K562 (cell line): ENCODE results near the gene PODN. TPM values are rescaled to one million over a fixed set of nuclear protein-coding genes. Genes with fewer than 3 reads are reported as not detected.

Experiments used
- ATAC-seq: fragments of 200-7000 bp; cut with Tn5 transposase; 3 replicates; pipeline ENCODE4 v1.9.1; 2020; ENCODE audit warnings: moderate library complexity
- BruUV-seq: library from RNA; stranded (reverse); fragments of 400-500 nt; replicated peaks from 2 replicates; lab custom pipeline; 2021; lab: Mats Ljungman, UMichigan
- CTCF ChIA-PET: fragments of 300-600 bp; formaldehyde crosslinking; extraction: SDS; loops from one replicate; lab custom pipeline; 2021; ENCODE audit warnings: low intra/inter-chr PET ratio; lab: Yijun Ruan, JAX
- POLR2A ChIA-PET: fragments of 300-600, 350-650 bp; sonication (Branson Sonifier 250); formaldehyde crosslinking; extraction: SDS; loops from one replicate; lab custom pipeline; 2021; ENCODE audit warnings: antibody characterized with exemption, inconsistent platforms; lab: Yijun Ruan, JAX
- DNase-seq, 4 experiments: peaks; one replicate each; pipeline versions ENCODE4 v3.0.0 to v3.0.0-alpha.2; 2011 to 2018; ENCODE audit warnings: low spot score in 3 of 4, mixed read lengths in 3 of 4; ENCODE audit errors: extremely low read depth in 1 of 4
- FAIRE-seq: peaks from 2 replicates; lab custom pipeline; 2011; peaks lifted over from hg19 to GRCh38; lab: Jason Lieb, UNC
- H2AFZ ChIP-seq: 2 replicates; pipeline ENCODE4 v1.6.0; 2011; ENCODE audit warnings: low read depth, low read length, control low read depth, inconsistent platforms
- H3K27ac ChIP-seq: fragments of 200-600 bp; 3 replicates; pipeline ENCODE4 v1.8.0; 2011; ENCODE audit warnings: low read depth, mild to moderate bottlenecking, control low read depth, inconsistent platforms, low read length, moderate library complexity, mixed read lengths; ENCODE audit errors: extremely low read depth
- H3K27me3 ChIP-seq, 2 experiments: fragments of 300-600 bp in 1 of 2; 2 replicates in 1 of 2; 3 replicates in 1 of 2; pipeline versions ENCODE4 v1.6.0 to v1.8.0; 2011; ENCODE audit warnings: inconsistent platforms in 2 of 2, low read length in 2 of 2, mild to moderate bottlenecking in 1 of 2, mixed read lengths in 1 of 2, moderate library complexity in 1 of 2; ENCODE audit not compliant: control insufficient read depth in 2 of 2, insufficient read depth in 2 of 2
- H3K36me3 ChIP-seq: fragments of 300-600 bp; 3 replicates; pipeline ENCODE4 v1.8.0; 2011; ENCODE audit warnings: mild to moderate bottlenecking, low read length, inconsistent platforms; ENCODE audit not compliant: control insufficient read depth, insufficient read depth
- H3K4me1 ChIP-seq, 2 experiments: fragments of 200-600 bp in 1 of 2; replicated peaks in 1 of 2; 2 replicates in 1 of 2; 3 replicates in 1 of 2; pipeline versions ENCODE4 v1.5.1 to v1.8.0; 2011; ENCODE audit warnings: inconsistent platforms in 2 of 2, low read length in 2 of 2, mild to moderate bottlenecking in 1 of 2, mixed read lengths in 1 of 2, moderate library complexity in 1 of 2; ENCODE audit not compliant: control insufficient read depth in 2 of 2, insufficient read depth in 2 of 2
- H3K4me2 ChIP-seq: 2 replicates; pipeline ENCODE4 v1.6.1; 2011; ENCODE audit warnings: low read length, control low read depth, inconsistent platforms, mixed read lengths; ENCODE audit not compliant: insufficient read depth
- H3K4me3 ChIP-seq: fragments of 200-600 bp; sonication (generic), shearing (Covaris generic); 2 replicates; pipeline ENCODE4 v1.5.1; 2016; ENCODE audit warnings: control low read depth, inconsistent platforms
- H3K79me2 ChIP-seq: fragments of 200-600 bp; 3 replicates; pipeline ENCODE4 v1.8.0; 2011; ENCODE audit warnings: low read length, inconsistent platforms; ENCODE audit not compliant: control insufficient read depth, insufficient read depth
- H3K9ac ChIP-seq, 2 experiments: 2 replicates each; pipeline versions ENCODE4 v1.6.0 to v1.6.1; 2011; ENCODE audit warnings: low read depth in 2 of 2, low read length in 2 of 2, control low read depth in 1 of 2, inconsistent platforms in 1 of 2, mild to moderate bottlenecking in 1 of 2, mixed read lengths in 1 of 2; ENCODE audit not compliant: insufficient read depth in 1 of 2
- H3K9me1 ChIP-seq: one replicate; pipeline ENCODE4 v1.6.0; 2011; ENCODE audit warnings: inconsistent platforms, mild to moderate bottlenecking, low read length, moderate library complexity; ENCODE audit not compliant: control insufficient read depth, insufficient read depth
- H3K9me3 ChIP-seq: replicated peaks from 2 replicates; pipeline ENCODE4 v1.5.1; 2011; ENCODE audit warnings: low read depth, low read length, inconsistent platforms; ENCODE audit not compliant: control insufficient read depth, insufficient read depth
- H4K20me1 ChIP-seq: replicated peaks from 2 replicates; pipeline ENCODE4 v1.6.1; 2011; ENCODE audit warnings: low read length, inconsistent platforms, mixed read lengths; ENCODE audit not compliant: control insufficient read depth, insufficient read depth
- ARID2 ChIP-seq: fragments of 450-650 bp; IDR thresholded peaks from 2 replicates; pipeline ENCODE4 v1.6.1; 2017; ENCODE audit warnings: antibody characterized with exemption, mild to moderate bottlenecking
- CTCF ChIP-seq, 3 experiments: IDR thresholded peaks in 2 of 3; conservative IDR thresholded peaks in 1 of 3; 2 replicates each; pipeline ENCODE4 v1.5.1; 2011 to 2012; ENCODE audit warnings: low read length in 3 of 3, mild to moderate bottlenecking in 3 of 3, control low read depth in 2 of 3, improper control_type of control experiment in 1 of 3, inconsistent platforms in 1 of 3, low read depth in 1 of 3, mixed read lengths in 1 of 3, moderate library complexity in 1 of 3; ENCODE audit not compliant: insufficient read depth in 2 of 3
- ELF2 ChIP-seq: fragments of 250-450 bp; sonication (Bioruptor Pico); IDR thresholded peaks from 2 replicates; pipeline ENCODE4 v1.5.0; 2021; ENCODE audit warnings: mild to moderate bottlenecking
- HNRNPUL1 ChIP-seq: fragments of 200-400 bp; formaldehyde crosslinking; IDR thresholded peaks from 2 replicates; pipeline ENCODE4 v1.6.1; 2017; ENCODE audit warnings: low read length
- PHF8 ChIP-seq: fragments of 200-600 bp; sonication (generic); IDR thresholded peaks from 2 replicates; pipeline ENCODE4 v1.6.1; 2012; ENCODE audit warnings: mixed run types, mild to moderate bottlenecking, inconsistent platforms, low read length, moderate library complexity, borderline replicate concordance
- PPARD ChIP-seq: fragments of 250-450 bp; sonication (Bioruptor Pico); IDR thresholded peaks from 2 replicates; pipeline ENCODE4 v1.8.0; 2022; ENCODE audit warnings: inconsistent platforms, mild to moderate bottlenecking, moderate library complexity
- RAD21 ChIP-seq, 2 experiments: fragments of 250-450 bp in 1 of 2; fragments of 450-650 bp in 1 of 2; sonication (Bioruptor Pico) in 1 of 2; formaldehyde crosslinking in 1 of 2; IDR thresholded peaks in 1 of 2; conservative IDR thresholded peaks in 1 of 2; 2 replicates each; pipeline versions ENCODE4 v1.4.0 to v1.8.0; 2020 to 2022; ENCODE audit warnings: mild to moderate bottlenecking in 2 of 2, moderate library complexity in 1 of 2
- ZBTB7A ChIP-seq: IDR thresholded peaks from 2 replicates; pipeline ENCODE4 v1.6.1; 2011; ENCODE audit warnings: low read depth, mild to moderate bottlenecking, low read length, moderate library complexity, borderline replicate concordance; ENCODE audit not compliant: control insufficient read depth
- ZFP36 ChIP-seq: fragments of 150-350 bp; IDR thresholded peaks from 2 replicates; pipeline ENCODE4 v1.6.1; 2018; ENCODE audit warnings: low read length, low read depth; ENCODE audit not compliant: partially characterized antibody
- WGBS: fragments of 100-300 bp; shearing (Covaris generic); methylation state at CpG from one replicate; pipeline ENCODE4 v1.1.6; 2016; ENCODE audit warnings: low coverage, mixed read lengths; ENCODE audit not compliant: insufficient coverage; ENCODE audit errors: missing lambda C conversion rate; 5-methylcytosine and 5-hydroxymethylcytosine counted together
- in situ Hi-C: fragments of 300-500 bp; cut with MboI; formaldehyde crosslinking; loops from 4 replicates; pipeline ENCODE4 v1.15.0; 2018; ENCODE audit warnings: inconsistent platforms, mixed read lengths
- intact Hi-C: fragments of 100-400 bp; cut with micrococcal nuclease; formaldehyde crosslinking; loops from 2 replicates; pipeline ENCODE4 v1.14.2; 2022
- polyA plus RNA-seq, 8 experiments: library from polyadenylated mRNA; depleted of rRNA in 4 of 8; stranded (reverse) in 5 of 8; unstranded in 3 of 8; fragments of >200 nt; fragmentation: Nextera tagmentation in 2 of 8; fragmentation: Illumina TruSeq in 1 of 8; extraction: Ambion mirVana in 2 of 8; extraction: Trizol in 1 of 8; gene quantifications; 2 replicates each; pipeline versions ENCODE4 v1.2.1 to v1.2.3, GENCODE V29; 2011 to 2014; ENCODE audit warnings: inconsistent platforms in 1 of 8, missing spikeins in 1 of 8
- total RNA-seq, 7 experiments: library from RNA; depleted of rRNA in 6 of 7; stranded (reverse); fragments of >200 nt in 6 of 7; fragmentation: Illumina TruSeq in 2 of 7; extraction: Trizol in 2 of 7; gene quantifications; 2 replicates each; pipeline versions ENCODE4 v1.2.1 to v1.2.3, GENCODE V29; 2011 to 2021; ENCODE audit warnings: low replicate concordance in 1 of 7
- TF ChIP-seq, protein P1 (sequence below): sonication (generic); formaldehyde crosslinking; IDR thresholded peaks from 2 replicates; pipeline ENCODE4 v1.8.1; 2022; ENCODE audit warnings: missing genetic modification reagents
- TF ChIP-seq, protein P2 (sequence below): IDR thresholded peaks from 2 replicates; pipeline ENCODE4 v1.6.1; 2012; ENCODE audit warnings: low read depth, low read length, improper control_type of control experiment, borderline replicate concordance

PODN gene
- total and polyA plus RNA-seq, 9 of the 15 experiments (the other 6 are each of a cell fraction or from before 2014, with no cell fraction given), result not detected

GRCh38 chr1:53091841-53092645 lies 30.0 kb downstream of the PODN start:
- TF ChIP-seq, protein P1, sequence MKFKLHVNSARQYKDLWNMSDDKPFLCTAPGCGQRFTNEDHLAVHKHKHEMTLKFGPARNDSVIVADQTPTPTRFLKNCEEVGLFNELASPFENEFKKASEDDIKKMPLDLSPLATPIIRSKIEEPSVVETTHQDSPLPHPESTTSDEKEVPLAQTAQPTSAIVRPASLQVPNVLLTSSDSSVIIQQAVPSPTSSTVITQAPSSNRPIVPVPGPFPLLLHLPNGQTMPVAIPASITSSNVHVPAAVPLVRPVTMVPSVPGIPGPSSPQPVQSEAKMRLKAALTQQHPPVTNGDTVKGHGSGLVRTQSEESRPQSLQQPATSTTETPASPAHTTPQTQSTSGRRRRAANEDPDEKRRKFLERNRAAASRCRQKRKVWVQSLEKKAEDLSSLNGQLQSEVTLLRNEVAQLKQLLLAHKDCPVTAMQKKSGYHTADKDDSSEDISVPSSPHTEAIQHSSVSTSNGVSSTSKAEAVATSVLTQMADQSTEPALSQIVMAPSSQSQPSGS, result no peak
- TF ChIP-seq CTCF (IDR thresholded peaks at IDR 0.05 in 2 of 3, conservative IDR thresholded peaks at IDR 0.05 in 1 of 3; ENCODE audit: insufficient read depth in 2 of 3, low read depth in 1 of 3, low read length in 3 of 3) (peak; percentile 14 to 22 (median 16); a peak in 1 of 6 replicates), PHF8 (no peak), ZBTB7A (no peak), RAD21 (CRISPR knock-in tag; conservative IDR thresholded peaks at IDR 0.05 in 1 of 2, IDR thresholded peaks at IDR 0.05 in 1 of 2) (peak in 1 of 2 experiments; percentile 33; a peak in 2 of 4 replicates), ARID2 (no peak), PPARD (no peak), HNRNPUL1 (no peak), ELF2 (CRISPR knock-in tag) (no peak), ZFP36 (peak; percentile 16)
- TF ChIP-seq, protein P2, sequence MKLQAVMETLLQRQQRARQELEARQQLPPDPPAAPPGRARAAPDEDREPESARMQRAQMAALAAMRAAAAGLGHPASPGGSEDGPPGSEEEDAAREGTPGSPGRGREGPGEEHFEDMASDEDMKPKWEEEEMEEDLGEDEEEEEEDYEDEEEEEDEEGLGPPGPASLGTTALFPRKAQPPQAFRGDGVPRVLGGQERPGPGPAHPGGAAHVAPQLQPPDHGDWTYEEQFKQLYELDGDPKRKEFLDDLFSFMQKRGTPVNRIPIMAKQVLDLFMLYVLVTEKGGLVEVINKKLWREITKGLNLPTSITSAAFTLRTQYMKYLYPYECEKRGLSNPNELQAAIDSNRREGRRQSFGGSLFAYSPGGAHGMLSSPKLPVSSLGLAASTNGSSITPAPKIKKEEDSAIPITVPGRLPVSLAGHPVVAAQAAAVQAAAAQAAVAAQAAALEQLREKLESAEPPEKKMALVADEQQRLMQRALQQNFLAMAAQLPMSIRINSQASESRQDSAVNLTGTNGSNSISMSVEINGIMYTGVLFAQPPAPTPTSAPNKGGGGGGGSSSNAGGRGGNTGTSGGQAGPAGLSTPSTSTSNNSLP, result no peak
- TF ChIP-seq, all 486 proteins: peak for 3
- no peak overlapping the region for H3K27ac ChIP-seq
- DNase-seq (peak in 1 of 4 experiments; percentile 21), FAIRE-seq (no peak), ATAC-seq (peak; percentile 24)
- in situ Hi-C loops, result no loop called here
- BruUV-seq, result no TSS peak
- H3K79me2 ChIP-seq, result no peaks in the 10 kb centered on the region
- H3K27me3 ChIP-seq, result peaks cover 29 to 52% of the 10 kb centered on the region in 2 experiments
- H3K36me3 ChIP-seq, result no peaks in the 10 kb centered on the region
- H2AFZ ChIP-seq, result no peak overlapping the region
- CTCF ChIA-PET, result no interaction called here
- no peaks in the 10 kb centered on the region for H4K20me1 ChIP-seq
- POLR2A ChIA-PET, result interaction anchor here (0.5 to 1.1 kb wide), 2 partner anchors 10 to 258 kb away, joined by 3 to 4 read pairs; no protein-coding TSS in a partner anchor
- 15% methylated on average over 26 of the region's 26 CpGs for WGBS
- H3K4me1 ChIP-seq, result peaks cover 8 to 57% of the 10 kb centered on the region in 2 experiments; a peak in 3 of 5 replicates
- H3K4me3 ChIP-seq, result no peak overlapping the region
- intact Hi-C loops, result no loop called here
- no peak overlapping the region for H3K4me2 ChIP-seq
- no peak overlapping the region for H3K9ac ChIP-seq
- H3K9me1 ChIP-seq, result no peaks in the 10 kb centered on the region
- peaks cover 18% of the 10 kb centered on the region for H3K9me3 ChIP-seq
